NCI-H748 (cell line): Measurements from ENCODE around the gene PRKAR2B.

Experiments
- DNase-seq: peaks from one replicate; lab custom pipeline; 2025; ENCODE audit not compliant: unreplicated experiment; lab: John Stamatoyannopoulos, UW

Gene PRKAR2B

DNA sequence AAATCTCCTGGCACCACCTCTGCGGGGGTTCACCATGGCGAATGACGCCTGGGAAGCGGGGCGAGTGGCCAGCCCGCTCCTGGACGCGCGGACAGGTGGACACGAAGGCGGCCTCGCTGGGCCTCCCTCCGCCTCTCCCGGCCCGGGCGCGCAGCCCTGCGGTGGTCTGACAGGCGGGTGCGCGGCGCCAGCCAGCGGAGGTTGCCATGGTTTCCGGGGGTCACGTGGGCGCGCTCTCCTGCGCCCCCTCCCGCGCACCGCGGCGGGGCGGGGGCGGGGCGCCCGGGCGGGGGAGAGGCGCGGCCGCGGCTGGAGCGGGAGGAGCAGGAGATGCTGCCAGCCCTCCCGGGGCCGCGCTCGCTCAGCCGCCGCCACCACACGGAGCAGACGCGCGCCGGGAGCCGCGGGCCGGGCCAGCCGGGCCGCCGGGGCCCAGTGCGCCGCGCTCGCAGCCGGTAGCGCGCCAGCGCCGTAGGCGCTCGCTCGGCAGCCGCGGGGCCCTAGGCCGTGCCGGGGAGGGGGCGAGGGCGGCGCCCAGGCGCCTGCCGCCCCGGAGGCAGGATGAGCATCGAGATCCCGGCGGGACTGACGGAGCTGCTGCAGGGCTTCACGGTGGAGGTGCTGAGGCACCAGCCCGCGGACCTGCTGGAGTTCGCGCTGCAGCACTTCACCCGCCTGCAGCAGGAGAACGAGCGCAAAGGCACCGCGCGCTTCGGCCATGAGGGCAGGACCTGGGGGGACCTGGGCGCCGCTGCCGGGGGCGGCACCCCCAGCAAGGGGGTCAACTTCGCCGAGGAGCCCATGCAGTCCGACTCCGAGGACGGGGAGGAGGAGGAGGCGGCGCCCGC, at the start of gene PRKAR2B:
TSS of gene PRKAR2B (plus strand) at position 359 of the 848 bp plus-strand sequence. CDS start at position 562, 203 bp downstream.
- peak; percentile 95 for DNase-seq

DNA sequence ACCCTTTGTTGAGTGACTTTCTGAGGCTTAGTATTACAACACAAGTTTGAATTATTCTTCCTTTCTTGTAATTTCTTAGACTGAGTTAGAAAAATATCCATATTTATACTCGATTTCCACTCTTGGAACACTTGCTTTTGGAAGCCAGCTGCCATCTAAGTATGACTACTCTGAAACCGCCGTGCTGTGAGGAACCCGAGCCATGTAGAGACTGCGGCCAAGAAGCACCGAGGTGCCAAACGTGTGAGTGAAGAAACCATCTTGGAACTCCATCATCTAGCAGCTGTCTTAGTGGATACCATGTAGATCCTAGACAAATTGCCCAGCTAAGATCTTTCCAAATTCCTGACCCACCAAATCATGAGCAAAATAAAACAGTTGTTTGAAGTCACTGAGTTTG, 49.7 kb upstream of the PRKAR2B start:
- DNase-seq: no peak

DNA sequence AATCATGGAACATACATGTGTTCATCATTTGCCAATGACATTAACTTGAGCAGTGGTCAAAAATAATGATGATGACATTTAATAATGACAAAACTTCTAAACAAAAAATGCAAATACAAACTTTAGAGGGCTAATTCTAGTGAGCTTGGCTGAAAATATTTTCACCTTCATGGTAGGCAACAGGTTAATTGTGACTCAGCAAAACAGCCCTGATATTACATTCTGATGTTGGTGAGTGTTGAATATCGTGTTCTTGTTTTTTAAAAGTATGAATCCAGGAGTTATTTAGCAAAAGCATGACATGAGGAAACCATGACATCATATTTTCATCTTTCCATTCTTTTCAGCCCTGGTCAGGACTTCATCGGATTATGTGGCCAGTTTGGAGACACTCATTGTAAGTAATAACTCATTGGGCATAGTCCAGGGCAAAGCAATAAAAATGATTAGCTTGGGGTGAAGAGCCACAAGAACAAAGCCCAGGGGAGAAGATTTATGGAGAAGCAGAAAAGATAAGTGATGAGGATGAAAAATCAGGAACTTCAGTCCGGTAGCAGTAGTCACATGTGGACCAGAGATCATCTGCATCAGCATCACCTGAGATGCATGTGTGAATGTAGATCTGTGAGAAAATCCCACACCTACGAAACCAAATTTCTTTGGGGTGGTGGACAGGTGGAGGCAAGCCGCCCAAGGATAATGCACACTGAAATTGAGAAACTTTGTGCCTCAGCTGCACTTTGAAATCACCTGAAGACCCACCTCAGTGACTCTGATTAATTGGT, 46.8 kb upstream of the PRKAR2B start:
- no peak for DNase-seq

DNA sequence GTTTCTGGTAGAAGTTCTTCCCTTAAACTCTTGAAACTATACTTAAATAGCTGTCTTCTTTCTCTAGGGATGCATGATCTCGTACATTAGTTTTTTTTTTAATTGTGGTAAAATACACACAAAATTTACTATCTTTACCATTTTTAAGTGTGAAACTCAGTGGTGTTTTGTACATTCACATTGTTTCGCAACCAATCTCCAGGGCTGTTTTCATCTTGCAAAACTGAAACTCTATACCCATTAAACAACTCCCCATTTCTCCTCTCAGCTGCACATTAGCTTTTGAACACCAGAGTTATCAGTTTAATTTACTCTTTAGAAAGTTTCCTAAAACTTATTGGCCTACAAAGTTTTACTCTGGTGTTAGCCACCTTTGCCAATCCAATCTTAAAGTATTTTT, 45.5 kb upstream of the PRKAR2B start:
- no peak for DNase-seq

DNA sequence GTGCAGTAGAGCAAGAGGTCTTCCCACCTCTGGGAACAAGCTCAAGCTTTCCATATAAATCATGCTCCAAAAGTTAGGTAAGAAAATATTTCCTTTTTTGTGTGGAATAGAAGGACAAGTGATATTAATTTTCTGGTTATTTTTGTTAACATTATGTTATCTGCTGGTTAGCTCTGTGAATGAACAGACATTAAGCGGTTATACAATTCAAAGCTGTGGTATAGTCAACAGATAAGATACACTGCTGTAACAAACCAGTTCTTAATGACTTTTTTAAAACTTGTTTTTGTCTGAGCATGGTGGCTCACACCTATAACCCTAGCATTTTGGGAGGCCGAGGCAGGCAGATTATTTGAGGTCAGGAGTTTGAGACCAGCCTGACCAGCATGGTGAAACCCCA, 43.0 kb upstream of the PRKAR2B start:
- no peak for DNase-seq

DNA sequence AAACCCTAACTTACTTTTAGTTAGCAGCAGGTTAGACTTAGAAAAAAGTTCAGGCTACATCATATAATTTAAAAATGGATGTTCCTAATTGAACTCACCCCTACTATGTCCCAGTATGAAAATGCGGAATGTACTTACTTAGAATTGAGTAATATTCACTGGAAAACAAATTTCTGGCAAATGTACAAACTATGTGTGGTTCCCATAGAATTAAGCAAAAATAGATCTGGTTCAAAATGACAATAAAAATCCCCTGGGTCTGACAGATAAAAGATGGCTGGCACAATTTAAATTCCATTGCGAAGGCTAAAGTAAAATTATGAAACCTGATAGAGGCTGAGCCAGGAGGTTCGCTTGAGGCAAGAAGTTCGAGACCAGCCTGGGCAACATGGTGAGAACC, 42.4 kb upstream of the PRKAR2B start:
- DNase-seq: no peak

DNA sequence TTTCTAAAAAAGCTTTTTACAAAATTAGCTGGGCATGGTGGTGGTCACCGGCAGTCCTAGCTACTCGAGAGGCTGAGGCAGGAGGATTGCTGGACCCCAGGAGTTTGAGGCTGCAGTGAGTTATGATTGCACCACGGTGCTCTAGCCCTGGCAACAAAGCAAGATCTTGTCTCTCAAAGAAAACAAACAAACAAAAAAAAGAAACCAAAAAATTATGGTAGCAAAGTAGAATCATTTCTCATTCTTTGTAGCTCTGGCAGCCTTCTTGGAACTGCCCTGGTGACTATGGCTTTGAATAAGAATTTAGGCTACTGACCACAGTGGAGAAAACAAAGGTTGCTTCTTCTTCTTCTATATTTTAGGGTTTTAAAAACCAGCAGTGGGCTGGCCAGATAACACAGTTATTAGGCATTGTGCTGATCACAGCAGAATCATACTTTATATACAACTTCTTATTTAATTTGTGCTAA, 41.9 kb upstream of the PRKAR2B start:
- no peak for DNase-seq

DNA sequence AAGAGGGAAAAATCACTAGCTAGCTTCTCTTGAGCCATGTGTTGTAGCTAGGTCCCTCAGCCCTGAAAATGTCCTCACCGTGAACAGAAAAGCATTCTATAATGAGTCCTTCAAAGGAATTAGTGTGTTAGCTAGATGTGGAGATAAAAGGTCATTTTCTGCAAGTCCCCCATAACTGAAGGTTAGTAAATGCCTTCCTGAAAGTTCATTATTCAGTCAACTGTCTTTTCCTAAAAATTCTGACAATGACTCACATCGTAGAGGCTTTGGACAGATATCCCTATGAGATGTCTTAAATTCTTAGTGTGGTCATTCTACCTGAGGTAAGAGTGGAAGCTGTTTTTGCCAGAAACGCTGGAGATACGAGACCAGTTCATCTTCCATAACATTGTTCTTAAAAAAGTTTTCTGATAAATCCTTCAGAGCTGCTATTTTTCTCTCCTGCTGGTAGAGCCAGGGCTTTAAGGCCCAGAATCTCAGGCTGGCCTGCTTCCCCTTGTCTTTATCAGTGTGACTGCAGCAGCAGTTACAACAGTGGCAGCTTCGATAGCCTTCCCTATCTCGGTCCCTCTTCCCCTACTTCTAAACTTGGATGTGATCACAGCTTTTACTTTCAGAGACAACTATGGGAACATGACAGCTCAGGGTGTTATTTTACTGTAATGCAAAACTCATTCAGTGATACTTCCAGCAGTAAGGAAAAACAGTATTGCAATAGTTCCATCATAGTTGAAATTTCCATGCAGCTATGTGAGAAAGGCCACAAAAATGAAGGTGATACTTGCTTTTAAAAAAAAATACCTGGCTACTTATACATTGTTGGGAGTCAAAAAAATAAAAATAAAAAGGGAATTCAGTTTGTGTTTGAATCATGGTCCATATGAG, 37.3 kb upstream of the PRKAR2B start:
- no peak for DNase-seq

DNA sequence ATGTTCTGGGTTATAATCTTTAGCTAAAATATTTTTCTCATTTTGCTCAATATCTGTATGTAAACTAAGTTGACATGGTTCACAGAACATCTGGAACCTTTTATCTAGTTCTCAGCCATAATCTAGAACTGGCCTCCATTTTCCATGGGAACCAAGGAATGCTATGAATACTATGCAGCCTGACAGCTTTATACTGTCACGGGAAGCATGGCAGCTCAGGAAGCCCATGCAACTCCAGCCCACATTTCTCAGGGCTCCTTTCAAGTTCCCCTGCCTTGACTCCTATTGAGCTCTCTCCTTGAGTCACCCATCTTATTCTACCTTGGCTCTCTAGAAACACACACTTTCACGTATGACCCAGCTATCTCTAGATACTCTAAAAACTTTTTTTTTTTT, 36.6 kb upstream of the PRKAR2B start:
- no peak for DNase-seq

DNA sequence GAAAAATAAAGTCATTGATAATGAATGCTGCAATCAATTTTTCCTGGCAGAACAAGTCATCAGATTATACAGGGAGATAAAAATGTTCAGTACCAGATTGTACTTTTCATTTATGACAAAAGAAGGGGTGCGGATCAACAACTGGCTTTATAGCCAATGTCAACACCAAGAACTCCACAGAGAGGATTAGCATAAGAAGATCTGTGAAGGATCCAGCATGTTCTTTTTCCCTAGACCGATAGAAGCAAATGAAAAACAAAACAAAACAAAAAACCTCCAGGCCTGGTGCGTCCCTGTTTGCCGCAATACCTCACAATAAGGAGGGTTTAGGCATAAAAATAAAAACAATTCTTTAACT, 34.7 kb upstream of the PRKAR2B start:
- DNase-seq: no peak

DNA sequence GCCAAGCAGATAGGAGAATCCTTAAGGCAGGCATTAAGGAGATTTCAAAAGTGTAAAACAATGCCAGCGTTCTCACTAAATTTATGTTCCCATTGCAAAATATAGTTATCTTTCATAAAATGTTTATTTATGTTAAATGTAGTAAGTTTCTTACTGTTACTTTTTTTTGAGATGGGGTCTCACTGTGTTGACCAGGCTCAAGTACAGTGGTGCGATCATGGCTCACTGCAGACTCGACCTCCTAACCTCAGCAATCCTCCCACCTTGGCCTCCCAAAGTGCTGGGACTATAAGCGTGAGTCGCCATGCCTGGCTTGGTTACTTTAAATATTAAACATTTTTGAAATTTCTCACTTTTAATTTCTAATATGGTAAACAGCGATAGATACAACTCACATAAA, 31.8 kb upstream of the PRKAR2B start:
- no peak for DNase-seq

DNA sequence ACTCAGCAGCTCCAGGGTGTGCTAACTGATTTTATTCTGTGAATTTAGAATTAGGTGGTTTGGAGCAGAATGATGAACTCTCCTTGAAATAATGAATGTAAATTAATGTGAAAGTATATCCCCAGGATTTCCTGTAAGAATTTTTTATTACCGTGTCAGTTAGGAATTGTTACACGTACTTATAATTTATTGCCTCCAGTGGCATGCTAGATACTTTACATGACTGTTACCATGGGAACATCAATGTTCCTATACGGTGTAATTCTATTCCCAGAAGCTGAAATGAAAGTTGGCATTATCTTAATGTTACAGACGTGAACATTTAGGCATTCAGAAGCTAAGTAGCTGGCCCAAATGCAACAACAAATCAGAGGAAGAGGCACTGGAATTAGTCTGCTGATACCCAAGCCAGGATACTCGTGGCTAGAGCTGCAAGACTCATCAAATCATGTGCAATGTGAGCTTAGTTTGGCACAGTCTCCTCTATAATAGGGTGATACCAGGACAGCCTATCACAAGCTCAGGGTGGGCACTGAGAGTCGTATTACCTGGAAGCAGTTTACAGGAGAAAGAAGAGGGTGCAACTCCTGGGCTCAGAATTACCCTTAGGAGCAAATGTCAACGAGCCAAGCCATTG, 30.0 kb upstream of the PRKAR2B start:
- DNase-seq: peak; percentile 66

DNA sequence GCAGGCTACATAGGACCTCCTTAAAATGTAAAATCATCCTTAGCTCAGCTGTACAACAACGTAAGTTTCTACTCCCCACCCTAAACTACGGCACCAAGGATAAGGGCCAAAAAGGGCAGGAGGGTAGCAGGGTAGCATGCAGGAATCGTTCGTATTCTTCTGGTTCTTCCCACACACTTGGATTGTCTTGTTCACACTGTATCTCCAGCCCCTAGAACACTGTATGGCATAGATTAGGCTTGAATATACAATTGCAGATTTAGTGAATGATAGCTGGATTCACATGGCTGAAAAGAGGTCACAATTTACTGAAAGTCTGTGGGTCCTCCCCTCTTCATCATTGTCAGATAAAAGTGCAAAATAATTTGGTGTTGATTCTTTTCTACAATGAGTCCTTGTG, 28.2 kb upstream of the PRKAR2B start:
- no peak for DNase-seq

DNA sequence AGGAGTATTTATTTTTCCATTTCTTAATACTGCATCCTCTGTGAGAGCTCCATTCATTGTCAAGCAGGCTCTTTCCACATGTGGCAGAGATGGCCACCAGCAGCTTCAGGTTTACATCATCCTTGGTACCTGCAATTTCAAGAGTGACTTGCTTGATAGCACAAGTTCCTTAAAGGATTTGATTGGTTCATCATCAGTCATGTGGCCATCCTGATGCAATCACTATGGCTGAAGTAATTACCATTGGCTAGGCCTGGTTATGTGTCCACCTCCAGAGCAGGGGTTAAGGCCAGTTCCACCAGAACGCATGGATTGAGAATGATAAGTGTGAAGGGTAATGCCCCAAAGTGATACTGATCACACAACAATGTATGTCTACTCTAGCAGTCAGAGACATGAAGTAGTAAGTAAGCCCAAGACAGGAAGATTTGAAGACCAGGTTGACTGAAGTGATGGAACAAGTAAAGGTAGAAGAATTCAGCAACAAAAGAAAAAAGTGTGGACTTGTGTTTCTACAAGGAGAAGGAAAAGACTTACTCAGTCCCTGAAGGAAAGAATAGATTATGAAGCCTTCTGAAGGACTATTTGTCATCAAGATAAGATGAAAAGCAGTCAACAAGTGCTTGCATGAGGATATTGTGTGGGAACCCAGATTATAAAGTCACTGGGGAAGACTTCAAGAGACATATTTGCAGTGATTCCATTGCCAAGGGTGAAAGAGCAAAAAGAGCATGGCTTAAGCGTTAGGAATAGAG, 26.4 kb upstream of the PRKAR2B start:
- DNase-seq: no peak

DNA sequence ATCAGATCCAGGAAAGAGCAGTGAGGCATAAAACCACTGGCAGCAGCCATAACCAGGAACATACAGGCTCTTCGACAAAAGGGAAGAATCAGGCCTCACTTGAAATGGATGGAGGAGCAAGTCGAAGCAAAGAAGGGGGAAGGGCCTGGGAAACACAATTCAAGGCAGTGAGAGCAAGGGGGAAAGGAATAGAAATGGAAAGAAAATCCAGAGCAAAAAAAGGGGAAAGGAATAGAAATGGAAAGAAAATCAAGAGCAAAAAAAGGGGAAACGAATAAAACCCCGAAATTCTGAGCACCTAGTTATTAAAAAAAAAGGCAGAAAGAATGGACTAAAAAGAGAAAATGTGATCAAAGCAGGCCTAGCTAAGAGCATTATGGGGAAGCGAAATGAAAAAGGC, 24.1 kb upstream of the PRKAR2B start:
- no peak for DNase-seq

DNA sequence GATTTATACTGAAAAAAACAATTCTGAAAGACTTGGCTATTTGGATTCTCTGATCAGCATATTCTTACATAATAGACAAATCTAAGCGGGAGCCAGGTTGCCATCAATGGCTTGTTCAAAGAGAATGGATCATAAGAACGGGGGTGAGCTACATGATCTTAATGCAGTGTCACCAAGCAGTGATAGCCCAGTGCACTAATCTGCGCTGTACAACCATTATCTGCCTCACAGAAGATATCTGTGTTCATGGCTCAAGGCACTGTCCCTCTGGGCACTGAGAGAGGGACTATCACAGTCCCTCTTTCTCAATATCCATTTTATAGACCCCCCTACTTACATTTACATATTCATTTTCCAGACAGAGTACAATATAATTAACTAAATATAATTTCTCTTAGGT, 22.9 kb upstream of the PRKAR2B start:
- DNase-seq: no peak

DNA sequence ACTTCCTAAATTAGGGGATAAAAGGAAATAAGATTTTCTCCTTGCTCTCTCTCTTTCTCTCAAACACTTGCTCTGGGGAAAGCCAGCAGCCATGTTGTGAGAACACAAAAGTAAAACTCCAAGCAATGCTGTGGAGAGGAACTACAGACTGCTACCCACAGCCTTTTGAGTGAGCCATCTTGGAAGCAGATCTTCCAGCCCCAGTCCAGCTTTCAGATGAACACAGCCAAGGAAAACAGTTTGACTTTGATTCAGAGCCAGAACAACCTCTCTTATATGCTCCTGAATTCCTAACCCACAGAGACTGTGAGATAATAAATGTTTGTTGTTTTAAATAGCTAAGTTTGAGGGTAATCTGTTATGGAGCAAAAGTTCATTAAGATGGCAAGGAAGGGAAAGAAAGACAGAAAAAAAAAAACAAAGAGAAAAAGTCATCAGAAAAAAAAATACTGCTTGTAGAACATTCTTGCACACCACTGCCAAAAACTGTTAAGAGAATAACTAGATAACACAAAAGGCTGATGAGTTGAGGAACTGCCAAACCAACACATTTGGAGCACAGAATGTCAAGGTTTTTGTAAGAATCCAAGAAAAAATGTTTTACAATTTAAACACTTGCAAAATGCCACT, 20.9 kb upstream of the PRKAR2B start:
- DNase-seq: no peak

DNA sequence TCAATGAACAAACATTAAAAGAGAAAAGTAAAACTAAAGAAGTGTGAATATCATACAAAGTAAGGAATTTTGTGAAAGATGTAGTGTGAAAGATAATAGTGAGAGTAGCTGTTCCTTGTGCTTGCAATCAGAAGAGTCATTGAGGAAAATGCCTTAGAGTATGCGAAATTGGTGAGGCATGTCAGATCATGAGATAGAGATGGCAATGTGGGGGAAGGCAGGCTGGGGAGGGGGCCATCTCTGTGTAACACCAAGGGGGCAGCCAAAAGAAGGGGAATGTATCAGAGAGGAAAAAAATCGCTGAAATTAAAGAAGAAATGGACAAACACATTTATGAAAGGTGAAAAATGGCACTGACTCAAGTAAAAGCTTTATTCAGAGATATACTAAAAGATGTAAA, 19.6 kb upstream of the PRKAR2B start:
- no peak for DNase-seq

DNA sequence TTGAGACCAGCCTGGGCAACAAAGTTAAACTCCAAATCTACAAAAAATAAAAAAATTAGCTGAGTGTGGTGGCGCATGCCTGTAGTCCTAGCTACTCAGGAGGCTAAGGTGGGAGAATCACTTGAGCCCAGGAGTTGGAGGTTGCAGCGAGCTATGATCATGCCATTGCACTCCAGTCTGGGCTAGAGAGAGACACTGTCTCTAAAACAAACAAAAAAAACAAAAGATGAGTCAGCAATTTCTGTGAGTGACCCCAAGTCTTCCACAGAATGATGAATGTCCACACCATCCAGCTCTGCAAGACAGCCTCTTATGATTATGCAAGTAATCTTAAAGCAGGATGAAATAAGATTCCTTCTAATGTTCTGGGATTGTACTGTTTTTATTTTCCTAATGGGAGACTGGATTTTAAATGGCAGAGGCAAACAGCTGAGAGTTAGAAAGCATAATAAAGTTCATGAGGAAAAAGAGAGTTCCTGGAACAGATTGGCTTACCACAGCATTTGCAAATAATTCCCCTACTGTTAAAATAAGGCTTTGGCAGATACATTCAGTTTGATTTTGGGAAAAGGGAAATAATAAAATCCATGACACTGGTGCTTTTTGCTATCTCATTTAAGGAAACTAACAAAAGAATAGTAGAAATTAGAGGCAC, 18.9 kb upstream of the PRKAR2B start:
- DNase-seq: no peak
